Heart right ventricle (tissue), 16 donors: ENCODE measurements around the gene CACNA1G. TPM values are rescaled to one million over a fixed set of nuclear protein-coding genes. Genes with fewer than 3 reads are reported as not detected.
A peak's percentile ranks its signal among the peaks of the same experiment; 100 is the strongest.

Experiments
- ATAC-seq, 8 donors: fragments of 200-7000 bp; cut with Tn5 transposase; one replicate each; pipeline ENCODE4 v1.9.1; 2020; ENCODE audit warnings: mild to moderate bottlenecking in 8 of 8, moderate library complexity in 8 of 8, moderate number of reproducible peaks in 1 of 8
- DNase-seq, 2 donors: peaks; one replicate each; pipeline ENCODE4 v3.0.0-alpha.2; 2020
- H3K27ac ChIP-seq, 10 donors: fragments of 200-600 bp; sonication (generic) in 2 of 10; one replicate each; pipeline versions ENCODE4 v1.5.0 to v1.8.0; 2020 to 2022; ENCODE audit warnings: mild to moderate bottlenecking in 3 of 10
- H3K27me3 ChIP-seq, 7 donors: fragments of 200-600 bp; one replicate each; pipeline ENCODE4 v1.8.0; 2021 to 2022; ENCODE audit warnings: mild to moderate bottlenecking in 2 of 7
- H3K36me3 ChIP-seq, 9 donors: fragments of 200-600 bp; sonication (generic) in 1 of 9; one replicate each; pipeline versions ENCODE4 v1.5.0 to v1.8.0; 2020 to 2022; ENCODE audit warnings: mild to moderate bottlenecking in 2 of 9
- H3K4me1 ChIP-seq, 9 donors: fragments of 200-600 bp; sonication (generic) in 1 of 9; one replicate each; pipeline versions ENCODE4 v1.5.0 to v1.8.0; 2020 to 2022; ENCODE audit warnings: mild to moderate bottlenecking in 4 of 9
- H3K4me3 ChIP-seq, 10 donors: fragments of 200-600 bp; sonication (generic) in 2 of 10; one replicate each; pipeline versions ENCODE4 v1.5.0 to v1.8.0; 2020 to 2022; ENCODE audit warnings: mild to moderate bottlenecking in 7 of 10, moderate library complexity in 2 of 10
- H3K9me3 ChIP-seq, 11 donors: fragments of 200-600 bp in 10 of 11; sonication (generic) in 2 of 11; one replicate each; pipeline versions ENCODE4 v1.5.0 to v1.8.0; 2013 to 2022; ENCODE audit warnings: mild to moderate bottlenecking in 2 of 11, control low read depth in 1 of 11, moderate library complexity in 1 of 11
- WGBS, 2 donors: extraction: QIAGEN DNeasy Blood & Tissue Kit; methylation state at CpG; one replicate each; pipeline ENCODE4 v1.1.7; 2013; ENCODE audit warnings: inconsistent platforms in 1 of 2; 5-methylcytosine and 5-hydroxymethylcytosine counted together
- intact Hi-C, 10 donors: fragments of 100-400 bp; cut with DNase I; formaldehyde crosslinking; loops; one replicate each; pipeline versions ENCODE4 v1.11.1 to v1.14.2; 2022
- polyA plus RNA-seq, 2 donors: library from polyadenylated mRNA; stranded (reverse); fragments of 200-250 nt; gene quantifications; one replicate each; pipeline ENCODE4 v1.2.3, GENCODE V29; 2013
- total RNA-seq, 10 donors: library from RNA; stranded (reverse); fragmentation: NEBNext Ultra II Directional in 3 of 10; extraction: Animal tissue kit (Norgen Biotek cat#: 25700) in 3 of 10; gene quantifications; one replicate each; pipeline versions ENCODE4 v1.2.1 to v1.2.4, GENCODE V29; 2021 to 2023
- TF ChIP-seq, protein P1 (sequence below), 9 donors: fragments of 200-600 bp; sonication (generic) in 2 of 9; IDR thresholded peaks; one replicate each; pipeline versions ENCODE4 v1.5.0 to v1.8.0; 2021 to 2022; ENCODE audit warnings: antibody characterized with exemption in 9 of 9, mild to moderate bottlenecking in 5 of 9, moderate library complexity in 1 of 9
- donor health status: Arrhythmogenic right ventricular cardiomyopathy.
- donor health status: ischemic (EF 13 %, LVEDD 7.1; RV severe dilation, severe dysfunction).
- donor health status: healthy with polysubstance abuse.
- donor health status: DM: no; HTN: yes; CAD: no.
- donor health status: DM: no; HTN: no; CAD: no.
- donor health status: ischemic (EF 25% LVEDD 6.9; RV normal size, moderate dysfunction).
- donor health status: ischemic (EF 25% LVEDD 5.7; RV mildly dilated, moderate dysfunction).
- donor health status: healthy.
- donor health status: DM: yes; HTN: yes; CAD: no.
- donor health status: Ischemic cardiomyopathy.
- donor health status: ischemic (EF 35%, LVEDD 5.7; RV mildly dilated, moderate dysfunction).
- donor health status: nonischemic (EF 11% LVEDD 7.7; RV severe dilation, severe dysfunction).
- donor health status: DM: yes; HTN: yes; CAD: no.
- donor health status: PGD.
- donor health status: ischemic (EF 29% LVEDD 5.4; RV normal size, mild dysfunction).
- donor health status: nonischemic (EF 23%, LVEDD 6.1; RV moderate dilation, normal function).

Gene CACNA1G
- total and polyA plus RNA-seq, 12 donors: 0.04 to 0.46 (median 0.24) TPM

DNA sequence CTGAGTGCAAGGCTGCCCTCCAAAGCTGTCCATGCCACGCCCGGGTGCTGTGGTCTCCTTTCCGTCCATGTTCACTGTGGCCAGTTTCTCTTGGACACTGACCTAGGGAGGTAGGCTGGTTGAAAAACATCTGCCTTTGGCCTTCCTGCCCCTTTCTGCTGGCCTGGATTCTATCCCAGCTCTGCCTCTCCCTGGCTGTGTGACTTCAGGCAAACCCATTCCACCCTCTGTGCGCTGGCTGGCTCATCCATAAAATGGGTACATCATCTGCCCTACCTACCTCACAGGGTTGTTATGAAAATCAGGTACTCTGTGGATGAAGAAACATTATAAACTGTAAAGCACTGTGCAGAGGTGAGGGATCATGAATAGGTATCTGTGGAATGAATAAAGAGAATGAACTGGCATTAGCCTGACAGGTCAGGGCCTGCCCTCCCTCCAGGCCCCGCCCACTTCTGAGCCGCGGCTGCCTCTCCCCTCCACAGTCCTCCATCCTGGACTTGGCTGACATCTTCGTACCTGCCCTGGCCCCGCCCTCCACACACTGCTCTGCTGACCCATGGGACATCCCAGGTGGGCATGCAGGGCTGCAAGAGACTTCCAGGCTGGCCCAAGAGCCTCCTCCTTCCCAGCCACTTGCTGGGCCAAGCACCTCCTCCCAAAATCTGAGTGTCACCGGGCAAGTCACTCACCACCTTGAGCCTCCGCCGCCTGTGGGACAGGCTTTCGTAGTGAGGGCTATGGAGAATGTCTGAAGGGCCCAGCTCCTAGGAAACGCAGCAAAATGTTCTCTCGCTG, 20.6 kb upstream of the CACNA1G start:
- H3K27me3 ChIP-seq: peaks cover 0 to 1% (median 0%) of the 10 kb centered on the region in 7 donors
- ATAC-seq (no peak), DNase-seq (no peak)
- peaks cover 0 to 9% (median 0%) of the 10 kb centered on the region in 9 donors for H3K36me3 ChIP-seq
- H3K4me3 ChIP-seq: no peak overlapping the region
- 75 to 80% methylated on average over 15 of the region's 15 CpGs for WGBS, 2 donors
- intact Hi-C loops: loop anchor here in 6 of 10 donors (2.0 to 10.0 kb wide), 4 partner anchors 55 to 415 kb away; no protein-coding TSS in a partner anchor
- H3K27ac ChIP-seq: no peak overlapping the region
- TF ChIP-seq, protein P1, sequence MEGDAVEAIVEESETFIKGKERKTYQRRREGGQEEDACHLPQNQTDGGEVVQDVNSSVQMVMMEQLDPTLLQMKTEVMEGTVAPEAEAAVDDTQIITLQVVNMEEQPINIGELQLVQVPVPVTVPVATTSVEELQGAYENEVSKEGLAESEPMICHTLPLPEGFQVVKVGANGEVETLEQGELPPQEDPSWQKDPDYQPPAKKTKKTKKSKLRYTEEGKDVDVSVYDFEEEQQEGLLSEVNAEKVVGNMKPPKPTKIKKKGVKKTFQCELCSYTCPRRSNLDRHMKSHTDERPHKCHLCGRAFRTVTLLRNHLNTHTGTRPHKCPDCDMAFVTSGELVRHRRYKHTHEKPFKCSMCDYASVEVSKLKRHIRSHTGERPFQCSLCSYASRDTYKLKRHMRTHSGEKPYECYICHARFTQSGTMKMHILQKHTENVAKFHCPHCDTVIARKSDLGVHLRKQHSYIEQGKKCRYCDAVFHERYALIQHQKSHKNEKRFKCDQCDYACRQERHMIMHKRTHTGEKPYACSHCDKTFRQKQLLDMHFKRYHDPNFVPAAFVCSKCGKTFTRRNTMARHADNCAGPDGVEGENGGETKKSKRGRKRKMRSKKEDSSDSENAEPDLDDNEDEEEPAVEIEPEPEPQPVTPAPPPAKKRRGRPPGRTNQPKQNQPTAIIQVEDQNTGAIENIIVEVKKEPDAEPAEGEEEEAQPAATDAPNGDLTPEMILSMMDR (IDR thresholded peaks at IDR 0.05): no peak
- H3K4me1 ChIP-seq: peaks cover 2 to 23% (median 19%) of the 10 kb centered on the region in 9 donors
- no peaks in the 10 kb centered on the region for H3K9me3 ChIP-seq

DNA sequence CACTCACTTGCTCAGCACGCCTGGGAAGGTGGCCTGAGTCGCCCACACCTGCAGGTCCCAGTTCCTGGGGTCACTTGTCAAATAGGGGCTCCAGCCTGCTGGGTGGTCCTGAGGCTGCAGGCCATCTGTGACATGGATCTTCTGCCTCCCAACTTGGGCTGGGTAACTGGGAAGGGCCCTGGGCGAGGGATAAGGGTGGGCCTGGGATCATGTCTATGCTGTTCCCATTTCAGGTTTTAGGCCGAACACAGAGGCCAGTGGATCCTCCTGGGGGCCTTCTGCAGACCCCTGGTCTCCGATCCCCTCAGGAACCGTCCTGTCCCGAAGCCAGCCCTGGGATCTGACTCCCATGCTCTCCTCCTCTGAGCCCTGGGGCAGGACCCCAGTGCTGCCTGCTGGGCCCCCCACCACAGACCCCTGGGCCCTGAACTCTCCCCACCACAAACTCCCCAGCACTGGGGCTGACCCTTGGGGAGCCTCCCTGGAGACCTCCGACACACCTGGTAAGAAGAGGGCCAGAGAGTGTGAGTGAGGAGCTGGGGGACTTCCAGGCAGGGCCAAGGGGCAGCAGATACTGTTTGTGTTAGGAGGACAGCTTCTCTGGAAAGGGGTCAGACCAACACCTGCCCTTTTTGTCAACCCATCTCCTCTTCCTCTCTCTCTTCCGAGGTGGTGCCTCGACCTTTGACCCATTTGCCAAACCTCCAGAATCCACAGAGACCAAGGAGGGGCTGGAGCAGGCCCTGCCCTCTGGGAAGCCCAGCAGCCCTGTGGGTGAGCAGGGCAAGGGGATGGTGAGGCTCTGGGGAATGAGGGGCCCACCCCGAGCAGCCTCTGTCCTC, 19.7 kb upstream of the CACNA1G start:
- Histone ChIP-seq H3K27me3 (no peaks in the 10 kb centered on the region), H3K4me3 (peak overlapping the region in 2 of 10 donors; percentile 53 to 68), H3K27ac (peak overlapping the region in 6 of 10 donors; percentile 57 to 88 (median 71)), H3K9me3 (no peaks in the 10 kb centered on the region), H3K4me1 (peaks cover 2 to 23% (median 19%) of the 10 kb centered on the region in 9 donors), H3K36me3 (peaks cover 0 to 9% (median 0%) of the 10 kb centered on the region in 9 donors)
- TF ChIP-seq, protein P1 (IDR thresholded peaks at IDR 0.05): no peak
- 90 to 91% methylated on average over 11 of the region's 11 CpGs for WGBS, 2 donors
- no peak for DNase-seq
- peak in 1 of 8 donors; percentile 5 for ATAC-seq
- intact Hi-C loops: loop anchor here in 5 of 10 donors (2.0 to 10.0 kb wide), 3 partner anchors 58 to 414 kb away; no protein-coding TSS in a partner anchor

GRCh38 chr17:50541402-50541715, 19.2 kb upstream of the CACNA1G start:
- H3K36me3 ChIP-seq: peaks cover 0 to 9% (median 0%) of the 10 kb centered on the region in 9 donors
- TF ChIP-seq, protein P1 (IDR thresholded peaks at IDR 0.05): no peak
- WGBS, 2 donors: 58 to 76% methylated on average over 9 of the region's 9 CpGs
- H3K4me3 ChIP-seq: peak overlapping the region in 9 of 10 donors; percentile 38 to 87 (median 65)
- intact Hi-C loops: loop anchor here in 5 of 10 donors (2.0 to 10.0 kb wide), 3 partner anchors 59 to 413 kb away; no protein-coding TSS in a partner anchor
- no peaks in the 10 kb centered on the region for H3K27me3 ChIP-seq
- ATAC-seq: peak in 1 of 8 donors; percentile 2
- peaks cover 2 to 24% (median 19%) of the 10 kb centered on the region in 9 donors for H3K4me1 ChIP-seq
- peak overlapping the region in 9 of 10 donors; percentile 50 to 88 (median 75) for H3K27ac ChIP-seq
- H3K9me3 ChIP-seq: no peaks in the 10 kb centered on the region
- DNase-seq: no peak
